Upper lobe of right lung (tissue), 1 donor: ENCODE measurements around the gene SDC1. TPM values are rescaled to one million over a fixed set of nuclear protein-coding genes. Genes with fewer than 3 reads are reported as not detected.

Source experiments
- ATAC-seq: fragments of 200-7000 bp; cut with Tn5 transposase; one replicate; pipeline ENCODE4 v1.9.1; 2020; ENCODE audit warnings: mild to moderate bottlenecking, moderate library complexity
- DNase-seq: peaks from one replicate; pipeline ENCODE4 v3.0.0-alpha.2; 2020
- H3K27ac ChIP-seq: fragments of 200-600 bp; one replicate; pipeline ENCODE4 v1.8.0; 2022
- H3K27me3 ChIP-seq: fragments of 200-600 bp; one replicate; pipeline ENCODE4 v1.8.0; 2022; ENCODE audit warnings: mild to moderate bottlenecking
- H3K36me3 ChIP-seq: fragments of 200-600 bp; one replicate; pipeline ENCODE4 v1.8.0; 2022
- H3K4me1 ChIP-seq: fragments of 200-600 bp; one replicate; pipeline ENCODE4 v1.8.0; 2022
- H3K4me3 ChIP-seq: fragments of 200-600 bp; one replicate; pipeline ENCODE4 v1.8.0; 2022; ENCODE audit warnings: mild to moderate bottlenecking
- H3K9me3 ChIP-seq: fragments of 200-600 bp; one replicate; pipeline ENCODE4 v1.8.0; 2022
- CTCF ChIP-seq: fragments of 200-600 bp; IDR thresholded peaks from one replicate; pipeline ENCODE4 v1.8.0; 2022; ENCODE audit warnings: antibody characterized with exemption
- intact Hi-C: fragments of 100-400 bp; cut with DNase I; formaldehyde crosslinking; loops from one replicate; pipeline ENCODE4 v1.11.0; 2022
- total RNA-seq: library from RNA; stranded (reverse); fragmentation: NEBNext Ultra II Directional; extraction: Animal tissue kit (Norgen Biotek cat#: 25700); gene quantifications from one replicate; pipeline ENCODE4 v1.2.1, GENCODE V29; 2021
- donor health status: DM: no; HTN: yes; CAD: no; lungs with severe emphysema.

SDC1 gene
- total RNA-seq, 1 donor from 2014 or later = 148 TPM

GRCh38 chr2:20217041-20217970, 7.6 kb downstream of the SDC1 start:
- H3K4me3 ChIP-seq = no peak overlapping the region
- ATAC-seq = peak; percentile 78
- DNase-seq = peak; percentile 90

GRCh38 chr2:20216130-20217025, 8.6 kb downstream of the SDC1 start:
- ATAC-seq = no peak
- intact Hi-C loops = no loop called here

More at GRCh38 chr2:20217041-20217970, 7.6 kb downstream of the SDC1 start:
- Histone ChIP-seq H3K36me3 (no peaks in the 10 kb centered on the region), H3K4me1 (peaks cover 12% of the 10 kb centered on the region), H3K9me3 (no peaks in the 10 kb centered on the region), H3K27me3 (no peaks in the 10 kb centered on the region), H3K27ac (peak overlapping the region; percentile 30)
- TF ChIP-seq CTCF = no peak
- intact Hi-C loops = no loop called here

GRCh38 chr2:20215183-20216040, 9.5 kb downstream of the SDC1 start:
- TF ChIP-seq CTCF = no peak
- intact Hi-C loops = no loop called here
- Histone ChIP-seq H3K4me3 (no peak overlapping the region), H3K27me3 (no peaks in the 10 kb centered on the region), H3K27ac (no peak overlapping the region), H3K4me1 (peaks cover 12% of the 10 kb centered on the region), H3K36me3 (no peaks in the 10 kb centered on the region), H3K9me3 (no peaks in the 10 kb centered on the region)
- DNase-seq (peak; percentile 43), ATAC-seq (no peak)

More at GRCh38 chr2:20216130-20217025, 8.6 kb downstream of the SDC1 start:
- DNase-seq = peak; percentile 54
- H3K4me3 ChIP-seq = no peak overlapping the region
- peak overlapping the region; percentile 30 for H3K27ac ChIP-seq
- H3K4me1 ChIP-seq = peaks cover 12% of the 10 kb centered on the region
- H3K36me3 ChIP-seq = no peaks in the 10 kb centered on the region
- no peaks in the 10 kb centered on the region for H3K27me3 ChIP-seq
- no peak for TF ChIP-seq CTCF
- H3K9me3 ChIP-seq = no peaks in the 10 kb centered on the region

GRCh38 chr2:20214566-20215182, 10.3 kb downstream of the SDC1 start:
- H3K4me1 ChIP-seq = peaks cover 12% of the 10 kb centered on the region
- intact Hi-C loops = no loop called here
- H3K4me3 ChIP-seq = no peak overlapping the region
- peak overlapping the region; percentile 60 for H3K27ac ChIP-seq
- ATAC-seq (no peak), DNase-seq (no peak)
- no peaks in the 10 kb centered on the region for H3K27me3 ChIP-seq
- no peaks in the 10 kb centered on the region for H3K9me3 ChIP-seq
- TF ChIP-seq CTCF = no peak
- no peaks in the 10 kb centered on the region for H3K36me3 ChIP-seq
